ENCODE data around the gene ATRNL1. TPM values are rescaled to one million over a fixed set of nuclear protein-coding genes. Genes with fewer than 3 reads are reported as not detected.

The ATRNL1 gene
- total RNA-seq, 2 donors from 2014 or later, result 5.1 to 22.9 TPM

- WGBS, result 84% methylated on average over 1 of the region's 1 CpG
- intact Hi-C loops (cut with DNase I), result no loop called here
These were observed 617.0 kb downstream of the ATRNL1 start for GRCh38 chr10:115710136-115710535.

GRCh38 chr10:115711306-115711705 is 618.1 kb downstream of the ATRNL1 start:
- no peak for TF ChIP-seq CTCF (IDR thresholded peaks at IDR 0.05)
- TF ChIP-seq POLR2A (IDR thresholded peaks at IDR 0.05), result no peak
- no peak for TF ChIP-seq POLR2AphosphoS5 (IDR thresholded peaks at IDR 0.05)

More at GRCh38 chr10:115710136-115710535, 617.0 kb downstream of the ATRNL1 start:
- TF ChIP-seq CTCF (IDR thresholded peaks at IDR 0.05) (peak in 1 of 4 experiments; percentile 41), POLR2AphosphoS5 (IDR thresholded peaks at IDR 0.05) (no peak), POLR2A (IDR thresholded peaks at IDR 0.05) (no peak)
- no peak for DNase-seq (ENCODE audit: low spot score)
- no peaks in the 10 kb centered on the region for H3K4me1 ChIP-seq (replicated peaks)
- no peaks in the 10 kb centered on the region for H3K9me3 ChIP-seq
- H3K4me3 ChIP-seq, result no peak overlapping the region
- no peaks in the 10 kb centered on the region for H3K36me3 ChIP-seq
- no peak overlapping the region for H3K27ac ChIP-seq
- no peaks in the 10 kb centered on the region for H3K27me3 ChIP-seq (replicated peaks; ENCODE audit: insufficient read depth)

GRCh38 chr10:115720121-115720520 is 627.0 kb downstream of the ATRNL1 start:
- TF ChIP-seq POLR2AphosphoS5 (IDR thresholded peaks at IDR 0.05), result no peak
- TF ChIP-seq POLR2A (IDR thresholded peaks at IDR 0.05), result no peak
- TF ChIP-seq CTCF (IDR thresholded peaks at IDR 0.05), result no peak
- WGBS, result 100% methylated on average over 2 of the region's 2 CpGs
- DNase-seq (ENCODE audit: low spot score), result no peak
- H3K9me3 ChIP-seq, result no peaks in the 10 kb centered on the region
- H3K27me3 ChIP-seq (replicated peaks; ENCODE audit: insufficient read depth), result no peaks in the 10 kb centered on the region
- intact Hi-C loops (cut with DNase I), result no loop called here
- no peak overlapping the region for H3K4me3 ChIP-seq
- H3K4me1 ChIP-seq (replicated peaks), result no peaks in the 10 kb centered on the region
- no peaks in the 10 kb centered on the region for H3K36me3 ChIP-seq
- no peak overlapping the region for H3K27ac ChIP-seq

More at GRCh38 chr10:115711306-115711705, 618.1 kb downstream of the ATRNL1 start:
- WGBS, result 93% methylated on average over 1 of the region's 1 CpG
- intact Hi-C loops (cut with DNase I), result no loop called here
- DNase-seq (ENCODE audit: low spot score), result no peak
- no peak overlapping the region for H3K27ac ChIP-seq
- no peaks in the 10 kb centered on the region for H3K27me3 ChIP-seq (replicated peaks; ENCODE audit: insufficient read depth)
- no peaks in the 10 kb centered on the region for H3K36me3 ChIP-seq
- no peaks in the 10 kb centered on the region for H3K9me3 ChIP-seq
- H3K4me1 ChIP-seq (replicated peaks), result no peaks in the 10 kb centered on the region
- no peak overlapping the region for H3K4me3 ChIP-seq

- H3K9me3 ChIP-seq, result no peaks in the 10 kb centered on the region
- no peak overlapping the region for H3K27ac ChIP-seq
- H3K36me3 ChIP-seq, result no peaks in the 10 kb centered on the region
- intact Hi-C loops (cut with DNase I), result no loop called here
- TF ChIP-seq CTCF (IDR thresholded peaks at IDR 0.05) (no peak), POLR2A (IDR thresholded peaks at IDR 0.05) (no peak), POLR2AphosphoS5 (IDR thresholded peaks at IDR 0.05) (no peak)
- H3K4me3 ChIP-seq, result no peak overlapping the region
- WGBS, result 67% methylated on average over 5 of the region's 5 CpGs
- no peak for DNase-seq (ENCODE audit: low spot score)
- H3K4me1 ChIP-seq (replicated peaks), result no peaks in the 10 kb centered on the region
- no peaks in the 10 kb centered on the region for H3K27me3 ChIP-seq (replicated peaks; ENCODE audit: insufficient read depth)
These were observed 634.0 kb downstream of the ATRNL1 start for GRCh38 chr10:115727129-115727528.

GRCh38 chr10:115744089-115744488 is 650.9 kb downstream of the ATRNL1 start:
- Histone ChIP-seq H3K27ac (no peak overlapping the region), H3K4me3 (no peak overlapping the region), H3K27me3 (replicated peaks; ENCODE audit: insufficient read depth) (no peaks in the 10 kb centered on the region), H3K36me3 (no peaks in the 10 kb centered on the region), H3K9me3 (no peaks in the 10 kb centered on the region), H3K4me1 (replicated peaks) (no peaks in the 10 kb centered on the region)
- TF ChIP-seq POLR2AphosphoS5 (IDR thresholded peaks at IDR 0.05) (no peak), CTCF (IDR thresholded peaks at IDR 0.05) (no peak), POLR2A (IDR thresholded peaks at IDR 0.05) (no peak)
- intact Hi-C loops (cut with DNase I), result no loop called here
- 96% methylated on average over 1 of the region's 1 CpG for WGBS
- DNase-seq (ENCODE audit: low spot score), result no peak

All from prostate gland (tissue), 2 donors.